GM23338 (cell line): Measurements from ENCODE around the gene EEF2K. TPM values are rescaled to one million over a fixed set of nuclear protein-coding genes. Genes with fewer than 3 reads are reported as not detected.

ENCODE experiments used
- ATAC-seq: fragments of 200-7000 bp; cut with Tn5 transposase; 3 replicates; pipeline ENCODE4 v1.9.1; 2020
- DNase-seq: peaks from one replicate; pipeline ENCODE4 v3.0.0-alpha.2; 2015; ENCODE audit warnings: low spot score
- H2AFZ ChIP-seq: fragments of 200-600 bp; sonication (generic); 2 replicates; pipeline ENCODE4 v1.8.0; 2016; ENCODE audit warnings: antibody characterized with exemption, mild to moderate bottlenecking, moderate library complexity
- H3F3A ChIP-seq: fragments of 200-600 bp; sonication (generic); replicated peaks from 2 replicates; pipeline ENCODE4 v1.8.0; 2017; ENCODE audit warnings: antibody characterized with exemption, mixed run types, low read depth
- H3K27ac ChIP-seq: fragments of 200-600 bp; sonication (generic); 2 replicates; pipeline ENCODE4 v1.6.1; 2016; ENCODE audit warnings: low read depth
- H3K27me3 ChIP-seq: fragments of 200-600 bp; sonication (generic); 2 replicates; pipeline ENCODE4 v1.8.0; 2016; ENCODE audit warnings: mild to moderate bottlenecking, mixed run types, moderate library complexity; ENCODE audit not compliant: insufficient read depth
- H3K36me3 ChIP-seq: fragments of 200-600 bp; sonication (generic); 2 replicates; pipeline ENCODE4 v1.8.0; 2016; ENCODE audit warnings: mild to moderate bottlenecking; ENCODE audit not compliant: insufficient read depth
- H3K4me1 ChIP-seq: fragments of 200-600 bp; sonication (generic); 2 replicates; pipeline ENCODE4 v1.8.0; 2016; ENCODE audit warnings: mild to moderate bottlenecking, moderate library complexity; ENCODE audit not compliant: insufficient read depth
- H3K4me2 ChIP-seq: fragments of 200-600 bp; sonication (generic); 2 replicates; pipeline ENCODE4 v1.7.1; 2017; ENCODE audit warnings: mixed run types
- H3K4me3 ChIP-seq: fragments of 200-600 bp; sonication (generic); 2 replicates; pipeline ENCODE4 v1.6.1; 2016; ENCODE audit warnings: mixed run types
- H3K79me2 ChIP-seq: fragments of 200-600 bp; sonication (generic); replicated peaks from 2 replicates; pipeline ENCODE4 v1.8.0; 2017; ENCODE audit warnings: mild to moderate bottlenecking; ENCODE audit not compliant: insufficient read depth
- H3K9me2 ChIP-seq: fragments of 200-600 bp; sonication (generic); 2 replicates; pipeline ENCODE4 v1.8.0; 2017; ENCODE audit not compliant: insufficient read depth
- H4K20me1 ChIP-seq: fragments of 200-600 bp; sonication (generic); replicated peaks from 2 replicates; pipeline ENCODE4 v1.8.0; 2017; ENCODE audit warnings: mild to moderate bottlenecking; ENCODE audit not compliant: insufficient read depth
- H3K27ac Mint-ChIP-seq: 2 replicates; pipeline ENCODE4 v1.8.0; 2020; ENCODE audit warnings: inconsistent platforms, mild to moderate bottlenecking, moderate library complexity, mixed read lengths
- H3K27me3 Mint-ChIP-seq: 3 replicates; pipeline ENCODE4 v1.8.0; 2022; ENCODE audit warnings: low read depth, mild to moderate bottlenecking, moderate library complexity, mixed read lengths, inconsistent platforms; ENCODE audit not compliant: insufficient read depth, poor library complexity
- H3K36me3 Mint-ChIP-seq: 3 replicates; pipeline ENCODE4 v1.8.0; 2021; ENCODE audit warnings: low read depth, mild to moderate bottlenecking, inconsistent platforms, moderate library complexity, mixed read lengths
- H3K4me1 Mint-ChIP-seq: 3 replicates; pipeline ENCODE4 v1.8.0; 2020; ENCODE audit warnings: mild to moderate bottlenecking, inconsistent platforms, mixed read lengths
- H3K4me3 Mint-ChIP-seq: 3 replicates; pipeline ENCODE4 v1.8.0; 2021; ENCODE audit warnings: moderate library complexity, mild to moderate bottlenecking, inconsistent platforms, mixed read lengths
- H3K9me3 Mint-ChIP-seq: 3 replicates; pipeline ENCODE4 v1.8.0; 2020; ENCODE audit warnings: moderate library complexity, mild to moderate bottlenecking, inconsistent platforms, mixed read lengths
- CTCF ChIP-seq, 2 experiments: fragments of 200-600 bp in 1 of 2; sonication (generic) in 1 of 2; conservative IDR thresholded peaks; 2 replicates each; pipeline versions ENCODE4 v1.5.1 to v1.6.1; 2016 to 2017; ENCODE audit warnings: antibody characterized with exemption in 2 of 2, low read depth in 2 of 2, mild to moderate bottlenecking in 2 of 2, moderate library complexity in 1 of 2
- EZH2 ChIP-seq: fragments of 200-600 bp; sonication (generic); IDR thresholded peaks from one replicate; pipeline ENCODE4 v1.8.0; 2017; ENCODE audit warnings: antibody characterized with exemption, mild to moderate bottlenecking, low read depth; ENCODE audit not compliant: unreplicated experiment
- EZH2phosphoT487 ChIP-seq: fragments of 200-600 bp; sonication (generic); IDR thresholded peaks from one replicate; pipeline ENCODE4 v1.8.1; 2018; ENCODE audit warnings: antibody characterized with exemption; ENCODE audit not compliant: unreplicated experiment
- JUNB ChIP-seq: IDR thresholded peaks from one replicate; pipeline ENCODE4 v1.6.1; 2016; ENCODE audit warnings: antibody characterized with exemption; ENCODE audit not compliant: unreplicated experiment
- NANOG ChIP-seq: IDR thresholded peaks from 2 replicates; pipeline ENCODE4 v1.6.1; 2016; ENCODE audit warnings: antibody characterized with exemption, borderline replicate concordance
- POLR2AphosphoS5 ChIP-seq: IDR thresholded peaks from 2 replicates; pipeline ENCODE4 v1.6.1; 2016; ENCODE audit warnings: antibody characterized with exemption, low read depth
- REST ChIP-seq: IDR thresholded peaks from one replicate; pipeline ENCODE4 v1.6.1; 2018; ENCODE audit warnings: antibody characterized with exemption; ENCODE audit not compliant: unreplicated experiment
- STAT1 ChIP-seq: IDR thresholded peaks from one replicate; pipeline ENCODE4 v1.6.1; 2016; ENCODE audit warnings: antibody characterized with exemption; ENCODE audit not compliant: unreplicated experiment
- ZNF462 ChIP-seq: fragments of 250-450 bp; sonication (Bioruptor Pico); IDR thresholded peaks from 2 replicates; pipeline ENCODE4 v1.5.0; 2020; ENCODE audit warnings: mild to moderate bottlenecking, moderate library complexity
- polyA plus RNA-seq: library from polyadenylated mRNA; unstranded; fragments of >200 nt; fragmentation: Nextera tagmentation; extraction: Ambion mirVana; gene quantifications from 2 replicates; pipeline ENCODE4 v1.2.1, GENCODE V29; 2016
- total RNA-seq: library from RNA; depleted of rRNA; stranded (reverse); fragments of >200 nt; shearing (Covaris generic); gene quantifications from 2 replicates; pipeline ENCODE4 v1.2.3, GENCODE V29; 2014

EEF2K gene
- total and polyA plus RNA-seq, 2 experiments from 2014 or later, result 5.4 to 23.9 TPM

- no peaks in the 10 kb centered on the region for H3K9me2 ChIP-seq
- Mint-ChIP-seq H3K27ac (no peak overlapping the region), H3K4me1 (no peaks in the 10 kb centered on the region), H3K9me3 (no peaks in the 10 kb centered on the region), H3K36me3 (peaks cover 31% of the 10 kb centered on the region), H3K27me3 (peaks cover 3% of the 10 kb centered on the region), H3K4me3 (no peak overlapping the region)
- no peaks in the 10 kb centered on the region for H3K4me1 ChIP-seq
- 0 out of 2 replicates have a peak, but pooled peaks cover 3% of the 10 kb centered on the region for H4K20me1 ChIP-seq
- H3K36me3 ChIP-seq, result peaks cover 16% of the 10 kb centered on the region; the same call in 1 of the 2 replicates
- no peak overlapping the region for H3K4me3 ChIP-seq
- H3K79me2 ChIP-seq, result no peaks in the 10 kb centered on the region
- DNase-seq (no peak), ATAC-seq (no peak)
- no peak overlapping the region for H3K27ac ChIP-seq
- no peak overlapping the region for H3K4me2 ChIP-seq
- no peaks in the 10 kb centered on the region for H3F3A ChIP-seq
- no peaks in the 10 kb centered on the region for H3K27me3 ChIP-seq
- no peak for TF ChIP-seq NANOG
- TF ChIP-seq POLR2AphosphoS5, result no peak
- no peak for TF ChIP-seq STAT1
- TF ChIP-seq REST, result no peak
- TF ChIP-seq EZH2phosphoT487, result no peak
- no peak for TF ChIP-seq CTCF (conservative IDR thresholded peaks at IDR 0.05; ENCODE audit: low read depth in 2 of 2)
- TF ChIP-seq ZNF462 (CRISPR knock-in tag), result no peak
- no peak for TF ChIP-seq EZH2
- no peak for TF ChIP-seq JUNB
- H2AFZ ChIP-seq, result no peak overlapping the region
Measured at GRCh38 chr16:22270525-22270924, 64.4 kb downstream of the EEF2K start.
